GM12874 (cell line): ENCODE measurements around the gene USH2A.

Source experiments
- TF ChIP-seq, protein P1 (sequence below): IDR thresholded peaks from 2 replicates; pipeline ENCODE4 v1.5.1; 2011; ENCODE audit warnings: low read depth, mild to moderate bottlenecking, control low read depth, low read length, moderate library complexity; ENCODE audit not compliant: insufficient read depth

USH2A gene

DNA sequence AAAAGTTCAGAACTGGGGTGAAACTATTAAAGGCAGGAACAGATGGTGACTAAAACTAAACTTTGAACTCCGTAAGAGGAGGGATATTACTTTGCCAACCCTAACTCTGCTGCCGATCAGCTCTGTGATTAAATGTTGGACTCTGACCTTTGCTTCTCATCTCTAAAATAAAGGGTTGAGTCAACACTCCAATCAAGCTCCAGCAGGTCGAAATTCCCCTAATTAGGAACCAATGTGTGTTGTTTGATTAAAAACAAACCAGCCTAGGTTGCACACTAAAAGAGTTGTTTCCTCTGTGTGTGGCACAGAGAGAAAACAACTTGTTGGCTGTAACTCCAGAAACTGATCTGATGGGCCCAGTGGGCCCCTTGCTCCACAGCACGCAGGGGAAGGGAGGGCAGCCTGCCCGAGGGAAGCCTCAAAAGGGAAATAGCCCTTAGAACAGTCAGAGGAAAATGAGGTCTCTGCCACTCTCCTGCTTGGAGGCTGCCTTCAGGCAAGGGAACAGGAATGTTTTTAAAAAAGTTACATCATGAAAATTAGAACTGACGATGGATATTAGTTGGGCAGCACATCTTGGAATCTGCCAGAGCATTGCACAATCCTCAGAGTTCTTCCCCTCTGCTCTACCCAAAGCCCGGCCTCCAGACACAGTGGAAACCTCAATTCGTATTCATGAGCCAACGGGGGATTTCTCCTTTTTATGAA, 786.8 kb downstream of the USH2A start:
- TF ChIP-seq, protein P1, sequence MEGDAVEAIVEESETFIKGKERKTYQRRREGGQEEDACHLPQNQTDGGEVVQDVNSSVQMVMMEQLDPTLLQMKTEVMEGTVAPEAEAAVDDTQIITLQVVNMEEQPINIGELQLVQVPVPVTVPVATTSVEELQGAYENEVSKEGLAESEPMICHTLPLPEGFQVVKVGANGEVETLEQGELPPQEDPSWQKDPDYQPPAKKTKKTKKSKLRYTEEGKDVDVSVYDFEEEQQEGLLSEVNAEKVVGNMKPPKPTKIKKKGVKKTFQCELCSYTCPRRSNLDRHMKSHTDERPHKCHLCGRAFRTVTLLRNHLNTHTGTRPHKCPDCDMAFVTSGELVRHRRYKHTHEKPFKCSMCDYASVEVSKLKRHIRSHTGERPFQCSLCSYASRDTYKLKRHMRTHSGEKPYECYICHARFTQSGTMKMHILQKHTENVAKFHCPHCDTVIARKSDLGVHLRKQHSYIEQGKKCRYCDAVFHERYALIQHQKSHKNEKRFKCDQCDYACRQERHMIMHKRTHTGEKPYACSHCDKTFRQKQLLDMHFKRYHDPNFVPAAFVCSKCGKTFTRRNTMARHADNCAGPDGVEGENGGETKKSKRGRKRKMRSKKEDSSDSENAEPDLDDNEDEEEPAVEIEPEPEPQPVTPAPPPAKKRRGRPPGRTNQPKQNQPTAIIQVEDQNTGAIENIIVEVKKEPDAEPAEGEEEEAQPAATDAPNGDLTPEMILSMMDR, result no peak

- TF ChIP-seq, protein P1, result no peak
These were observed 787.4 kb downstream of the USH2A start for GRCh38 chr1:215635827-215636226.

DNA sequence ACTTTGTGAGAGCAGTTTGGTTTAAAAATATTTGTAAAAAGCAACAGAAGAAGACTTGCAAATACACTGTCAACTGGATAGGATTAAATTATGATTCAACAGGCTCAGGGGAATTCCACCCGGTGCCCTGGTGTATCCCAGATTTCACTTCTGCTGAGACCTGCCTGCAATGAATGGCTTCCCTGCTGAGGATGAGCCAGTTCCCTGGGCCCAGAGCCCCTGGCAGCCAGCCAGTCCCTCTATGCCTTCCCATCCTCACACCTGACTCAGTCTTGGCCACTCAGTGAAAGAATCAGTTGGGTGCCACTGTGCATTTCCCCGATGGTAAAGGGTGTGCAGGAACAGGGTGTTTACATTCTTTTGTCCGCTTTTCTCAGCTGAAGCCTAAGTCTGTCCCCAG, 791.8 kb downstream of the USH2A start:
- TF ChIP-seq, protein P1, result no peak

- TF ChIP-seq, protein P1, result no peak
These were observed 792.2 kb downstream of the USH2A start for GRCh38 chr1:215631040-215631439.

DNA sequence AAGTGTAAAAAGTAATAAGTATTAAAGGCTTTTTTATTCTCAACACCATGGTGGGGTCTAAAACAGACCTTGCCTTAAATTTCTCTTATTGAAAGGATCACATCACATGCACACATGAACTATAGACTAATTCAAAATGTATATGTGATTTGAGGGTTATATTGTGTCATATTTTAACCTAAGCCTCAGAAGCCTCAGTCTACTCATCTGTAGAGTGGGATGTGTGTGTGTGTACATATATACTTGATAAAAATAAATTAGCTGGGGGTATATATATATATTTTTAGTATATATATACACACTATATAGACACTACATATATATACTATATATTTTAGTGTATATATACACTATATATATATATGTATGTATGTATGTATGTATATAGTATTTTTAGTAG, 797.3 kb downstream of the USH2A start:
- TF ChIP-seq, protein P1, result no peak

- TF ChIP-seq, protein P1, result no peak
These were observed 800.1 kb downstream of the USH2A start for GRCh38 chr1:215623162-215623561.

- TF ChIP-seq, protein P1, result no peak
These were observed 805.3 kb downstream of the USH2A start for GRCh38 chr1:215617979-215618378.
